Measurements from ENCODE around the gene DAB2IP.

DAB2IP gene

DNA sequence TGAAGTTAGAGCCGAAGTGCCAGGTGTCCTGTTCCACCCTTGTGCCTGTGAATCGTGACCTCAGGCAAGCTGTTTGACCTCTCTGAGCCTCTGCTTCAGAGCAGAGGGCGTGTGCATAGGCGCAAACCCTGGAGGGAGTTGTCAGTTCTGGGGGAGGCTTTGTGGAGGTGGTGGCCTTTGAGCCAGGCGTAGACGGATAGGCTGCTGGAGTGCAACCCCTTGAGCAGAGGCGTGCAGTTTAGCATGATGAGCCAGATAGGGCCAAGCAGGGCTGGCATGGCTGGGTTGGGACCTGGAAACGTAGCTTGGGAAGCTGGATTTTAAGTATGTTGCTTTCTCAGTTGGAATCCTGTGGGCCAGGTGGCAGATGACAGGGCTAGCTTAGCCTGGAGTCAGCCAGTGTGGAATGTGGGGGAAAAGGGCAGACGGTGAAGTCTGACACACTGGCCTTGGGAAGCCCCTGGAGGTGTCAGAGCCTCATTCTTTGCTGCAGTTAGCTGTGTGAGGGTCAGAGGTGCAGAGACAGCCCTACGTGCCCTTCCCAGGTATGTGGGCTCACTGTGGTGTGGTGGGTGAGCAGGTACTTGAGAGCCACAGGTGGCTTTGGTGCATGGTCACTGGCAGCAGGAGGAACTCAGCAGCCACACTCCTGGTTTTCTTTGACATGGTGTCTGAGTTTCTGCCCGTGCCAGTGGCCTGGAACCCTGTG is 93.4 kb downstream of the DAB2IP start:
- peak overlapping the region; percentile 48; the same call in 1 of the 2 replicates for H3K27ac ChIP-seq
- TF ChIP-seq, protein P1, sequence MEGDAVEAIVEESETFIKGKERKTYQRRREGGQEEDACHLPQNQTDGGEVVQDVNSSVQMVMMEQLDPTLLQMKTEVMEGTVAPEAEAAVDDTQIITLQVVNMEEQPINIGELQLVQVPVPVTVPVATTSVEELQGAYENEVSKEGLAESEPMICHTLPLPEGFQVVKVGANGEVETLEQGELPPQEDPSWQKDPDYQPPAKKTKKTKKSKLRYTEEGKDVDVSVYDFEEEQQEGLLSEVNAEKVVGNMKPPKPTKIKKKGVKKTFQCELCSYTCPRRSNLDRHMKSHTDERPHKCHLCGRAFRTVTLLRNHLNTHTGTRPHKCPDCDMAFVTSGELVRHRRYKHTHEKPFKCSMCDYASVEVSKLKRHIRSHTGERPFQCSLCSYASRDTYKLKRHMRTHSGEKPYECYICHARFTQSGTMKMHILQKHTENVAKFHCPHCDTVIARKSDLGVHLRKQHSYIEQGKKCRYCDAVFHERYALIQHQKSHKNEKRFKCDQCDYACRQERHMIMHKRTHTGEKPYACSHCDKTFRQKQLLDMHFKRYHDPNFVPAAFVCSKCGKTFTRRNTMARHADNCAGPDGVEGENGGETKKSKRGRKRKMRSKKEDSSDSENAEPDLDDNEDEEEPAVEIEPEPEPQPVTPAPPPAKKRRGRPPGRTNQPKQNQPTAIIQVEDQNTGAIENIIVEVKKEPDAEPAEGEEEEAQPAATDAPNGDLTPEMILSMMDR (IDR thresholded peaks at IDR 0.05), result peak; percentile 29
- no peak for TF ChIP-seq ZFX (IDR thresholded peaks at IDR 0.05; ENCODE audit: borderline replicate concordance)

DNA sequence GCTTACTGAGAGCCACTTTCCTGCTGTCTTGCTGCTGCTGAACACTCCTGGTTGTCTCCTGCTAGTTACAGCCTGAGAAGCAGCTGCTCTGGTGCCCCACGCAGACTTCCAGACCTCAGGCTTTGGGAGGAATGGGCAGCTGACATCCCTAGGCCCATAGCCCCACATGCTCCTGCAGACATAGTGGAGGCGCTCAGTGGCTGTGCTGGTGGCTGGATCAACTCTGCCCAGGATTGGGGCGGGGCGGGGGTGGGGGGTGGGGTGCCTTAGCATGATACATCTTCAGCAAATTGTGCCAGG is 93.9 kb downstream of the DAB2IP start:
- no peak for TF ChIP-seq ZFX (IDR thresholded peaks at IDR 0.05; ENCODE audit: borderline replicate concordance)
- TF ChIP-seq, protein P1 (IDR thresholded peaks at IDR 0.05), result no peak
- no peak overlapping the region for H3K27ac ChIP-seq

DNA sequence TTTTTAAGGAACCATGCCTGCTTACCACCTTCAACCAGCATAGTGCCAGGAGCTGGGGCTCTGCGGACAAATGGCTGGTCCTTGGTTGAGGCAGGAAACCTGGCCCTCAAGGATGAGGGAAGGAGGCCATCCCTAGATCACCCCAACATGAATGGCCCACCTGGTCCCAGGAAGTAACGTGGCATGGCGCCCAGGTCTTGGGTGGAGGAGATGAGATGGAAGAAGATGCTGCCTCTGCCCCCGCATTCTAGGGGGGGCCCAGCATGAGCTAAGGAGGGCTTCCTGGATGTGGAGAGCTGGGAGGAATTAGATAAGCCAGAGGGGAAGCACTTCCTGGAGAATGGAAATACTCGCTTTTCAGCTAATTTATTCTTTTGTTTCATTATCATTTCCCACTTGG is 95.0 kb downstream of the DAB2IP start:
- H3K27ac ChIP-seq, result no peak overlapping the region
- TF ChIP-seq, protein P1 (IDR thresholded peaks at IDR 0.05), result no peak
- TF ChIP-seq ZFX (IDR thresholded peaks at IDR 0.05; ENCODE audit: borderline replicate concordance), result no peak

DNA sequence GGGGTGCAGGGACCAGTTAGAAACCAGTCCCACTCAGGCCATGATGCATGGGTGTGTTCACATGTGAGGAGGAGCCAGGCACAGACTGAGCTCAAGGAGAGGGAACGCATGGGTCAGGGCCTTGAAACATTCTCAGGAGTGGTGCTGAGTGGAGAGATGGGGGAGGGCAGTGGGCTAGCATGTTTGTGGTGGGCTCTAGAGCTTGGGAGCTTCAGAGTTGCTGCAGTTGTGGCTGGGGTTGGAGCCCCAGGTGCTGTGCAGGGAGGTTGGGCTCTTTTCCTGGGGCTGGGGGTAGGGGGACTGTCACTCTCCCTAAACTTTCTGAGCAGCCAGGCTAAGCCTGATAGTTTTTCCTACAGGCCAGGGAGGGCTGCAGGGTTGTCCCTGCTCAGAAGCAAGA is 95.4 kb downstream of the DAB2IP start:
- TF ChIP-seq, protein P1 (IDR thresholded peaks at IDR 0.05), result no peak
- H3K27ac ChIP-seq, result no peak overlapping the region

DNA sequence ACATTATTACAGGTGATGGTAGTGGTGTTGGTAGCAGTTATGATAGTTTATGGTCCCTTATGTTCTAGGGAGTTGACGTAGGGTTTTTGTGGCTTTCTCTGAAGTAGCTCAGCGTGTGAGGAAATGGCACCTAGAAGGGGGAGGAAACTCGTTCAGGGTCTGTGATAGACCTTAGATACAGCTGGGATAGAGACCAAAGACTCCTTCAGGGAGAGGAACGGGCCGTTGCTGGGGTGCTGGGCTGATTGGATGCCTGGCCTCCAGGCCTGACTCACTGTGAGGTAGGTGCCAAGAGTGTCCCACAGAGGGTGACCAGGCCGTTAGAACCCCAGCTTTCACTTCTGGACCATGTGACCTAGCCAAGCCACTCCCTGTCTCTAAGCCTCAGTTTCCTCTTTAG is 96.6 kb downstream of the DAB2IP start:
- TF ChIP-seq ZFX (IDR thresholded peaks at IDR 0.05; ENCODE audit: borderline replicate concordance), result no peak
- TF ChIP-seq, protein P1 (IDR thresholded peaks at IDR 0.05), result no peak
- H3K27ac ChIP-seq, result no peak overlapping the region

DNA sequence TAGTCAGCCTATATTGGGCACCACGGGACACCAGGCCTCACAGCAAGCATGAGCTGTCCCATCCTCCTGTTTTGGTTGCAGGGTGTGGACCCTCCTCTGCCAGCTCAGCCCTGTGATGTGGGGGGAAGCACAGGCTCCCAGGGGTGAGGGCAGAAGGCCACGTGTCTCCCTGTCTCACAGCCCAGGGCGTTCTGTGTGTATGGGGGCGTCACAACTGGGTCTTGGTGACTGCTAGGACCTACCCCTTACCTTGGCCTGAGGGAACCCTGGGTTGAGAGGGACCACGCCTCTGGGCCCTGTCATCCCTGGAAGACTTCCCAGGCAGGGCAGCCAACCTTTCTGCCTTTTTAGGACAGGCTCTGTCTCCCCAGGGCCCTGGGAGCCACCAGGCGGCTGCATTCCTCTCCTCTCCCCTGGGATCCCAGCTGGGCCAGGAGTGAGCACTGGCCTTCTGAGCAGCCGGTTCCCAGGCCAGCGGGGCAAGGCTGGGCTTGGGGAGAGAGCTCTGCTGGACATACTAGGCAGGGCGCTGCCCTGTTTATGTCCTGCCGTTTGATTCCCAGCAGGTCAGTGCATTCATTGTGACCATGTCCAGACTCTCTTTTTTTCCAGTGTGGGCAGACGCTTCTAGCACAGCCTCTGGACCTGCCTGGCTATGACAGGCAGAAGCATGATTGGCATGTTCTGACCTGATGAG is 97.4 kb downstream of the DAB2IP start:
- no peak overlapping the region for H3K27ac ChIP-seq
- TF ChIP-seq, protein P1 (IDR thresholded peaks at IDR 0.05), result no peak
- no peak for TF ChIP-seq ZFX (IDR thresholded peaks at IDR 0.05; ENCODE audit: borderline replicate concordance)

DNA sequence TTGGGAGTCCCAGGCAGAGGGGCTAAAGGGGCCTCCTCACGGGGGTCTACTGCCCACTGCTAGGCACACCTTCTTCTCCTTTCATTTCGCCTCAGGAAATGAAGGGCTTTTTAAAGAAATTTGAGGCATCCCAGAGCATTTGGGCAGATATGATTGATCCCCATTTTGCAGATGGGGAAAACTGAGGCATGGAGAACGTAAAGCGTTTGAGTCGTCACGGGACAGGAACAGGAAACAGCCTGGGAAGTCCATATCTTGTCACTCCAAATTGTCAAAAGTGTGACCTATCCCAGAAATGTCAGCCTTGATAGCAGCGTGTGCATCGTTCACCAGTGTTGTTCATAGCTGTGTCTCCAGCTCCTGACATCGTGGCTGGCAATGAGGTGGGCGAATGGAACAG is 98.2 kb downstream of the DAB2IP start:
- TF ChIP-seq, protein P1 (IDR thresholded peaks at IDR 0.05), result no peak
- TF ChIP-seq ZFX (IDR thresholded peaks at IDR 0.05; ENCODE audit: borderline replicate concordance), result no peak
- H3K27ac ChIP-seq, result no peak overlapping the region
